Cardiac muscle cell (in vitro differentiated cells and primary cell): ENCODE data around the gene CATSPERZ. TPM values are rescaled to one million over a fixed set of nuclear protein-coding genes. Genes with fewer than 3 reads are reported as not detected.
A peak's percentile ranks its signal among the peaks of the same experiment; 100 is the strongest.

Experiments
- DNase-seq, 2 donors: peaks; one replicate each; pipeline versions ENCODE4 v3.0.0 to v3.0.0-alpha.2; 2010 to 2017; ENCODE audit warnings: low read depth in 1 of 2, low spot score in 1 of 2
- H3K27ac ChIP-seq: fragments of 200-600 bp; sonication (generic); 2 replicates; pipeline ENCODE4 v1.5.1; 2016
- H3K27me3 ChIP-seq: fragments of 200-600 bp; sonication (generic); 2 replicates; pipeline ENCODE4 v1.6.0; 2016; ENCODE audit warnings: control low read depth
- H3K36me3 ChIP-seq: fragments of 200-600 bp; sonication (generic); 2 replicates; pipeline ENCODE4 v1.5.1; 2016; ENCODE audit warnings: control low read depth
- H3K4me1 ChIP-seq: fragments of 200-600 bp; sonication (generic); 2 replicates; pipeline ENCODE4 v1.8.1; 2017; ENCODE audit warnings: low read depth, mild to moderate bottlenecking, mixed run types
- H3K4me3 ChIP-seq: fragments of 200-600 bp; sonication (generic); 2 replicates; pipeline ENCODE4 v1.5.1; 2016; ENCODE audit warnings: mild to moderate bottlenecking
- H3K9me3 ChIP-seq: fragments of 200-600 bp; sonication (generic); 2 replicates; pipeline ENCODE4 v1.5.1; 2017; ENCODE audit warnings: low read depth, mild to moderate bottlenecking, control low read depth
- polyA plus RNA-seq: library from polyadenylated mRNA; unstranded; fragments of >200 nt; fragmentation: Nextera tagmentation; extraction: Ambion mirVana; gene quantifications from 2 replicates; pipeline ENCODE4 v1.2.1, GENCODE V29; 2016
- total RNA-seq: library from RNA; depleted of rRNA; stranded (reverse); fragments of >200 nt; gene quantifications from 2 replicates; pipeline ENCODE4 v1.2.3, GENCODE V29; 2016
- TF ChIP-seq, protein P1 (sequence below): IDR thresholded peaks from 2 replicates; pipeline ENCODE4 v1.5.1; 2012; ENCODE audit warnings: low read depth, mild to moderate bottlenecking, low read length

Gene CATSPERZ
- total and polyA plus RNA-seq, 2 experiments from 2014 or later: 0.56 TPM; not detected in 1

- Histone ChIP-seq H3K4me3 (no peak overlapping the region), H3K27me3 (peaks cover 100% of the 10 kb centered on the region), H3K36me3 (no peaks in the 10 kb centered on the region), H3K27ac (no peak overlapping the region), H3K9me3 (no peaks in the 10 kb centered on the region), H3K4me1 (no peaks in the 10 kb centered on the region)
- peak in 1 of 2 donors; percentile 52 for DNase-seq
- TF ChIP-seq, protein P1, sequence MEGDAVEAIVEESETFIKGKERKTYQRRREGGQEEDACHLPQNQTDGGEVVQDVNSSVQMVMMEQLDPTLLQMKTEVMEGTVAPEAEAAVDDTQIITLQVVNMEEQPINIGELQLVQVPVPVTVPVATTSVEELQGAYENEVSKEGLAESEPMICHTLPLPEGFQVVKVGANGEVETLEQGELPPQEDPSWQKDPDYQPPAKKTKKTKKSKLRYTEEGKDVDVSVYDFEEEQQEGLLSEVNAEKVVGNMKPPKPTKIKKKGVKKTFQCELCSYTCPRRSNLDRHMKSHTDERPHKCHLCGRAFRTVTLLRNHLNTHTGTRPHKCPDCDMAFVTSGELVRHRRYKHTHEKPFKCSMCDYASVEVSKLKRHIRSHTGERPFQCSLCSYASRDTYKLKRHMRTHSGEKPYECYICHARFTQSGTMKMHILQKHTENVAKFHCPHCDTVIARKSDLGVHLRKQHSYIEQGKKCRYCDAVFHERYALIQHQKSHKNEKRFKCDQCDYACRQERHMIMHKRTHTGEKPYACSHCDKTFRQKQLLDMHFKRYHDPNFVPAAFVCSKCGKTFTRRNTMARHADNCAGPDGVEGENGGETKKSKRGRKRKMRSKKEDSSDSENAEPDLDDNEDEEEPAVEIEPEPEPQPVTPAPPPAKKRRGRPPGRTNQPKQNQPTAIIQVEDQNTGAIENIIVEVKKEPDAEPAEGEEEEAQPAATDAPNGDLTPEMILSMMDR: no peak
Observed at GRCh38 chr11:64294774-64295173, 5.4 kb upstream of the CATSPERZ start.

- TF ChIP-seq, protein P1: no peak
- H3K27me3 ChIP-seq: peaks cover 100% of the 10 kb centered on the region
- no peaks in the 10 kb centered on the region for H3K36me3 ChIP-seq
- no peak for DNase-seq
- H3K9me3 ChIP-seq: no peaks in the 10 kb centered on the region
- no peaks in the 10 kb centered on the region for H3K4me1 ChIP-seq
- no peak overlapping the region for H3K27ac ChIP-seq
- H3K4me3 ChIP-seq: no peak overlapping the region
Observed at GRCh38 chr11:64295760-64296159, 4.4 kb upstream of the CATSPERZ start.

DNA sequence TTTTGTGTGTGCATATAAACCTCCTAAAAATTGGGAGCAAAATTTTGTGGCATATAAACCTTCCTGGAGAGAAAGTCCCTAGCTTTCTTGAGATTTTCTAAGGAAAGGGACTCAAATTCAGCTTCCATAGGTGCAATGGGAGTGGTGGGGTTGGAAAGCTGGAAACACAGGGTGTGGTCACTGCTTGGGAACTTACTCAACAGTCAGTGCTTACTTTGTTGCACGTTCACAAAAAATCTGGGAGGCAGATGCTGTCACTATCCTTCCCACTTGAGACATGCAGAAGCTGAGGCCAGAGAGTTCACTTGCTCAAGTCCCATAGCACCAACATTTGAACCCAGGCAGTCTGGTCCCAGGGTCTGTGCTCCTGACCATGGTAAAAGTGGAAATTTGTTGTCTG is 3.9 kb upstream of the CATSPERZ start:
- TF ChIP-seq, protein P1: no peak
- H3K4me1 ChIP-seq: no peaks in the 10 kb centered on the region
- H3K36me3 ChIP-seq: no peaks in the 10 kb centered on the region
- H3K4me3 ChIP-seq: no peak overlapping the region
- H3K9me3 ChIP-seq: no peaks in the 10 kb centered on the region
- DNase-seq: no peak
- H3K27me3 ChIP-seq: peaks cover 100% of the 10 kb centered on the region
- H3K27ac ChIP-seq: no peak overlapping the region

- peaks cover 100% of the 10 kb centered on the region for H3K27me3 ChIP-seq
- H3K4me3 ChIP-seq: no peak overlapping the region
- TF ChIP-seq, protein P1: no peak
- no peaks in the 10 kb centered on the region for H3K36me3 ChIP-seq
- no peaks in the 10 kb centered on the region for H3K4me1 ChIP-seq
- H3K9me3 ChIP-seq: no peaks in the 10 kb centered on the region
- no peak overlapping the region for H3K27ac ChIP-seq
- no peak for DNase-seq
Observed at GRCh38 chr11:64296830-64297698, 3.1 kb upstream of the CATSPERZ start.

- TF ChIP-seq, protein P1: no peak
- Histone ChIP-seq H3K4me1 (no peaks in the 10 kb centered on the region), H3K27me3 (peaks cover 92% of the 10 kb centered on the region), H3K4me3 (no peak overlapping the region), H3K27ac (no peak overlapping the region), H3K36me3 (no peaks in the 10 kb centered on the region), H3K9me3 (no peaks in the 10 kb centered on the region)
- no peak for DNase-seq
Observed at GRCh38 chr11:64297699-64298358, 2.3 kb upstream of the CATSPERZ start.
